Vagina (tissue), 2 donors: ENCODE measurements around the gene IPP.

Experiments used
- POLR2A ChIP-seq, 2 donors: fragments of 450-650 bp; IDR thresholded peaks; one replicate each; pipeline ENCODE4 v1.6.1; 2017; ENCODE audit warnings: antibody characterized with exemption in 2 of 2, mild to moderate bottlenecking in 2 of 2, moderate library complexity in 2 of 2
- TF ChIP-seq, protein P1 (sequence below), 3 experiments: fragments of 450-650 bp in 2 of 3; fragments of 200-600 bp in 1 of 3; sonication (generic) in 1 of 3; IDR thresholded peaks; one replicate each; pipeline ENCODE4 v1.5.1; 2017 to 2019; ENCODE audit warnings: antibody characterized with exemption in 3 of 3, mild to moderate bottlenecking in 2 of 3, moderate library complexity in 2 of 3

DNA sequence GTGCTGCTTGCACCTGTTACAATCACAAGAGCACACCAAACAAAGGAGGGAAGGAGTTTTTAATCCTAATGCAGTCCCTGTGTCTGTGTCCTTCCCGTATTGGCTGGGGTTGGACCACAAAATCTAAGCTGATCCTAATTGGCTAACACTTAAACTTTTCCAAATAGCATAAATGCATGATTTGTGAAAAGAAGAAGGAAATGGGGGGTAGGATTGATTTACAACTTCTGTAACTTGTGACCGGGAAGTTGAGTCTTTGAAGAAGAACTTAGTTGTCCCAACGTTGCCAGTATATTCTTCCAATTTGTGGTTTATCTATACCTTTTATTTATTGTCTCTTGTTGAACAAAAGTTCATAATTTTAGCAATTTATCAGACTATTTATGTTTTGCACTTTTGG is 11.8 kb upstream of the IPP start:
- TF ChIP-seq, protein P1, sequence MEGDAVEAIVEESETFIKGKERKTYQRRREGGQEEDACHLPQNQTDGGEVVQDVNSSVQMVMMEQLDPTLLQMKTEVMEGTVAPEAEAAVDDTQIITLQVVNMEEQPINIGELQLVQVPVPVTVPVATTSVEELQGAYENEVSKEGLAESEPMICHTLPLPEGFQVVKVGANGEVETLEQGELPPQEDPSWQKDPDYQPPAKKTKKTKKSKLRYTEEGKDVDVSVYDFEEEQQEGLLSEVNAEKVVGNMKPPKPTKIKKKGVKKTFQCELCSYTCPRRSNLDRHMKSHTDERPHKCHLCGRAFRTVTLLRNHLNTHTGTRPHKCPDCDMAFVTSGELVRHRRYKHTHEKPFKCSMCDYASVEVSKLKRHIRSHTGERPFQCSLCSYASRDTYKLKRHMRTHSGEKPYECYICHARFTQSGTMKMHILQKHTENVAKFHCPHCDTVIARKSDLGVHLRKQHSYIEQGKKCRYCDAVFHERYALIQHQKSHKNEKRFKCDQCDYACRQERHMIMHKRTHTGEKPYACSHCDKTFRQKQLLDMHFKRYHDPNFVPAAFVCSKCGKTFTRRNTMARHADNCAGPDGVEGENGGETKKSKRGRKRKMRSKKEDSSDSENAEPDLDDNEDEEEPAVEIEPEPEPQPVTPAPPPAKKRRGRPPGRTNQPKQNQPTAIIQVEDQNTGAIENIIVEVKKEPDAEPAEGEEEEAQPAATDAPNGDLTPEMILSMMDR (IDR thresholded peaks at IDR 0.05), result no peak
- no peak for TF ChIP-seq POLR2A (IDR thresholded peaks at IDR 0.05)
